HG02938 (cell line): ENCODE data around the gene ANO6.

Experiments
- ATAC-seq: cut with Tn5 transposase; IDR thresholded peaks from one replicate; pipeline ENCODE4 v1.9.1; 2021; ENCODE audit warnings: mild to moderate bottlenecking, moderate library complexity; ENCODE audit not compliant: unreplicated experiment

ANO6 gene

GRCh38 chr12:45213107-45213506 is 2.8 kb upstream of the ANO6 start:
- no peak for ATAC-seq

- no peak for ATAC-seq
These were observed 1.8 kb upstream of the ANO6 start for GRCh38 chr12:45214071-45214470.

GRCh38 chr12:45214749-45215418 is 1.0 kb upstream of the ANO6 start:
- no peak for ATAC-seq

- peak; percentile 38 for ATAC-seq
These were observed 511 bp downstream of the ANO6 start for GRCh38 chr12:45216230-45216982.

GRCh38 chr12:45216983-45217485 is 1.1 kb downstream of the ANO6 start:
- ATAC-seq, result no peak

- ATAC-seq, result no peak
These were observed 2.0 kb downstream of the ANO6 start for GRCh38 chr12:45217846-45218245.

GRCh38 chr12:45219621-45220020 is 3.7 kb downstream of the ANO6 start:
- no peak for ATAC-seq

GRCh38 chr12:45220363-45220931 is 4.6 kb downstream of the ANO6 start:
- no peak for ATAC-seq

GRCh38 chr12:45220969-45221368 is 5.1 kb downstream of the ANO6 start:
- ATAC-seq, result no peak

- ATAC-seq, result no peak
These were observed 8.0 kb downstream of the ANO6 start for GRCh38 chr12:45223868-45224267.

- ATAC-seq, result no peak
These were observed 8.4 kb downstream of the ANO6 start for GRCh38 chr12:45224311-45224710.

- ATAC-seq, result no peak
These were observed 10.1 kb downstream of the ANO6 start for GRCh38 chr12:45226021-45226420.

GRCh38 chr12:45227316-45228067 is 11.6 kb downstream of the ANO6 start:
- no peak for ATAC-seq

- no peak for ATAC-seq
These were observed 15.7 kb downstream of the ANO6 start for GRCh38 chr12:45231515-45232145.

GRCh38 chr12:45232146-45232755 is 16.4 kb downstream of the ANO6 start:
- no peak for ATAC-seq

- ATAC-seq, result peak; percentile 59
These were observed 17.0 kb downstream of the ANO6 start for GRCh38 chr12:45232756-45233372.

GRCh38 chr12:45234139-45234865 is 18.4 kb downstream of the ANO6 start:
- ATAC-seq, result no peak

- peak; percentile 33 for ATAC-seq
These were observed 19.5 kb downstream of the ANO6 start for GRCh38 chr12:45235087-45236025.
